Uterus (tissue), 2 donors: ENCODE results near the gene FKBP4.

Experiments used
- POLR2A ChIP-seq, 2 donors: fragments of 450-650 bp; IDR thresholded peaks; one replicate each; pipeline ENCODE4 v1.6.1; 2016; ENCODE audit warnings: antibody characterized with exemption in 2 of 2, mild to moderate bottlenecking in 1 of 2, moderate library complexity in 1 of 2
- TF ChIP-seq, protein P1 (sequence below), 4 experiments: fragments of 200-600 bp in 2 of 4; fragments of 450-650 bp in 2 of 4; sonication (generic) in 2 of 4; IDR thresholded peaks; one replicate each; pipeline ENCODE4 v1.5.1; 2016 to 2019; ENCODE audit warnings: antibody characterized with exemption in 4 of 4, mild to moderate bottlenecking in 2 of 4, moderate library complexity in 1 of 4

DNA sequence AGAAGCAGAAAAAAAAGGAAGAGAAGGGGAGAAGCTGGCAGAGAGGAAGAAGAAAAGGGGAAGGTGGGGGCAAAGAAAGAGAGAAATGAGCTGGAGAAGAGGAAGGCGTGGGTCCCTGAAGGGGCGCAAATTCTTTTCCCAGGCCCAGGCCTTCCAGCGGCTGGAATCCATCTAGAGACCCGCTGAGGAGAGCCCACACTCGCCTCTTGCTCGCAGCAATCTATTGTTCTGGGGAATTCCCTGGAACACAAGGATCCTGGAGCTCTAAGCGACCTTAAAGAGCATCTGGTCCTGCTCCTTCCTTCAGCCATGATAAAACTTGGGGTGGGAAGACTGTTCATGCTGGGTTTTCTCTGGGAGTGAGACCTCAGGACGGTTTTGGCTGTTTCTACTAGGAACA is 41.2 kb upstream of the FKBP4 start:
- TF ChIP-seq, protein P1, sequence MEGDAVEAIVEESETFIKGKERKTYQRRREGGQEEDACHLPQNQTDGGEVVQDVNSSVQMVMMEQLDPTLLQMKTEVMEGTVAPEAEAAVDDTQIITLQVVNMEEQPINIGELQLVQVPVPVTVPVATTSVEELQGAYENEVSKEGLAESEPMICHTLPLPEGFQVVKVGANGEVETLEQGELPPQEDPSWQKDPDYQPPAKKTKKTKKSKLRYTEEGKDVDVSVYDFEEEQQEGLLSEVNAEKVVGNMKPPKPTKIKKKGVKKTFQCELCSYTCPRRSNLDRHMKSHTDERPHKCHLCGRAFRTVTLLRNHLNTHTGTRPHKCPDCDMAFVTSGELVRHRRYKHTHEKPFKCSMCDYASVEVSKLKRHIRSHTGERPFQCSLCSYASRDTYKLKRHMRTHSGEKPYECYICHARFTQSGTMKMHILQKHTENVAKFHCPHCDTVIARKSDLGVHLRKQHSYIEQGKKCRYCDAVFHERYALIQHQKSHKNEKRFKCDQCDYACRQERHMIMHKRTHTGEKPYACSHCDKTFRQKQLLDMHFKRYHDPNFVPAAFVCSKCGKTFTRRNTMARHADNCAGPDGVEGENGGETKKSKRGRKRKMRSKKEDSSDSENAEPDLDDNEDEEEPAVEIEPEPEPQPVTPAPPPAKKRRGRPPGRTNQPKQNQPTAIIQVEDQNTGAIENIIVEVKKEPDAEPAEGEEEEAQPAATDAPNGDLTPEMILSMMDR (IDR thresholded peaks at IDR 0.05) = no peak
- no peak for TF ChIP-seq POLR2A (IDR thresholded peaks at IDR 0.05)
